Dedifferentiated amniotic fluid mesenchymal stem cell (primary cell): Measurements from ENCODE around the gene C1orf198.
A peak's percentile ranks its signal among the peaks of the same experiment; 100 is the strongest.

ENCODE experiments used
- DNase-seq: peaks from one replicate; pipeline ENCODE4 v3.0.0-alpha.2; 2016; ENCODE audit errors: extremely low spot score

C1orf198 gene

GRCh38 chr1:230833511-230833910 is 34.8 kb downstream of the C1orf198 start:
- no peak for DNase-seq

GRCh38 chr1:230832476-230832875 is 35.8 kb downstream of the C1orf198 start:
- DNase-seq, result no peak

- no peak for DNase-seq
These were observed 36.5 kb downstream of the C1orf198 start for GRCh38 chr1:230831771-230832170.

GRCh38 chr1:230828421-230828820 is 39.9 kb downstream of the C1orf198 start:
- DNase-seq, result no peak

- no peak for DNase-seq
These were observed 40.5 kb downstream of the C1orf198 start for GRCh38 chr1:230827801-230828200.

- DNase-seq, result no peak
These were observed 41.1 kb downstream of the C1orf198 start for GRCh38 chr1:230827081-230827681.

GRCh38 chr1:230826166-230826875 is 42.0 kb downstream of the C1orf198 start:
- DNase-seq, result no peak

GRCh38 chr1:230825761-230826160 is 42.6 kb downstream of the C1orf198 start:
- no peak for DNase-seq

- DNase-seq, result peak; percentile 87
These were observed 43.2 kb downstream of the C1orf198 start for GRCh38 chr1:230824919-230825721.

GRCh38 chr1:230824551-230824918 is 43.8 kb downstream of the C1orf198 start:
- DNase-seq, result no peak

- DNase-seq, result no peak
These were observed 44.4 kb downstream of the C1orf198 start for GRCh38 chr1:230823931-230824381.

- no peak for DNase-seq
These were observed 44.9 kb downstream of the C1orf198 start for GRCh38 chr1:230823426-230823825.

- peak; percentile 58 for DNase-seq
These were observed 46.2 kb downstream of the C1orf198 start for GRCh38 chr1:230822092-230822581.

GRCh38 chr1:230821346-230821745 is 47.0 kb downstream of the C1orf198 start:
- DNase-seq, result no peak

- no peak for DNase-seq
These were observed 47.8 kb downstream of the C1orf198 start for GRCh38 chr1:230820568-230820967.

- no peak for DNase-seq
These were observed 48.3 kb downstream of the C1orf198 start for GRCh38 chr1:230819976-230820375.

- no peak for DNase-seq
These were observed 49.4 kb downstream of the C1orf198 start for GRCh38 chr1:230818901-230819300.

- no peak for DNase-seq
These were observed 50.0 kb downstream of the C1orf198 start for GRCh38 chr1:230818367-230818766.

GRCh38 chr1:230816018-230816417 is 52.3 kb downstream of the C1orf198 start:
- no peak for DNase-seq

GRCh38 chr1:230814949-230815692 is 53.2 kb downstream of the C1orf198 start:
- no peak for DNase-seq

GRCh38 chr1:230812568-230812967 is 55.8 kb downstream of the C1orf198 start:
- no peak for DNase-seq
